WTC11 (cell line): ENCODE data around the gene CGREF1. TPM values are rescaled to one million over a fixed set of nuclear protein-coding genes. Genes with fewer than 3 reads are reported as not detected.

Experiments
- ATAC-seq: fragments of 200-7000 bp; cut with Tn5 transposase; 2 replicates; pipeline ENCODE4 v1.10.0; 2021; ENCODE audit warnings: mild to moderate bottlenecking, moderate library complexity
- CTCF ChIA-PET: fragments of 300-600 bp; sonication (Branson Sonifier 250); formaldehyde crosslinking; loops from one replicate; lab custom pipeline; 2021; ENCODE audit warnings: antibody characterized with exemption; lab: Charles Lee
- POLR2A ChIA-PET: fragments of 350-600 bp; sonication (Branson Sonifier 250); formaldehyde crosslinking; loops from one replicate; lab custom pipeline; 2021; ENCODE audit warnings: antibody characterized with exemption; lab: Charles Lee
- DNase-seq: peaks from one replicate; pipeline ENCODE4 v3.0.0; 2021; ENCODE audit warnings: low spot score
- H3K27ac Mint-ChIP-seq: 2 replicates; pipeline ENCODE4 v1.8.0; 2021; ENCODE audit warnings: mixed read lengths
- H3K27me3 Mint-ChIP-seq: 2 replicates; pipeline ENCODE4 v1.8.0; 2021; ENCODE audit warnings: low read depth, mild to moderate bottlenecking, moderate library complexity, mixed read lengths
- H3K36me3 Mint-ChIP-seq: 2 replicates; pipeline ENCODE4 v1.8.0; 2021; ENCODE audit warnings: mixed read lengths
- H3K4me1 Mint-ChIP-seq: 2 replicates; pipeline ENCODE4 v1.8.0; 2022; ENCODE audit warnings: mixed read lengths
- H3K4me3 Mint-ChIP-seq: 2 replicates; pipeline ENCODE4 v1.8.0; 2021; ENCODE audit warnings: mild to moderate bottlenecking, moderate library complexity, mixed read lengths
- H3K9me3 Mint-ChIP-seq: 2 replicates; pipeline ENCODE4 v1.8.0; 2021; ENCODE audit warnings: mixed read lengths
- ATF3 ChIP-seq: sonication (generic); formaldehyde crosslinking; conservative IDR thresholded peaks from 2 replicates; pipeline ENCODE4 v1.8.1; 2022; ENCODE audit warnings: mild to moderate bottlenecking, missing genetic modification reagents
- CREB1 ChIP-seq: sonication (generic); formaldehyde crosslinking; IDR thresholded peaks from 2 replicates; pipeline ENCODE4 v1.8.0; 2023; ENCODE audit warnings: mild to moderate bottlenecking, missing genetic modification reagents
- E2F1 ChIP-seq: sonication (generic); formaldehyde crosslinking; IDR thresholded peaks from 2 replicates; pipeline ENCODE4 v1.8.0; 2022; ENCODE audit warnings: mild to moderate bottlenecking, missing genetic modification reagents
- ESRRA ChIP-seq: sonication (generic); formaldehyde crosslinking; IDR thresholded peaks from 2 replicates; pipeline ENCODE4 v1.8.1; 2022; ENCODE audit warnings: mild to moderate bottlenecking, missing genetic modification reagents, borderline replicate concordance
- GABPB1 ChIP-seq: sonication (generic); formaldehyde crosslinking; IDR thresholded peaks from 2 replicates; pipeline ENCODE4 v1.8.1; 2023; ENCODE audit warnings: mild to moderate bottlenecking, missing genetic modification reagents
- JAZF1 ChIP-seq: fragments of 250-450 bp; sonication (Bioruptor Pico); IDR thresholded peaks from 2 replicates; pipeline ENCODE4 v1.9.0; 2021; ENCODE audit warnings: moderate library complexity, mild to moderate bottlenecking, inconsistent platforms
- JUN ChIP-seq: sonication (generic); formaldehyde crosslinking; IDR thresholded peaks from 2 replicates; pipeline ENCODE4 v1.8.0; 2023; ENCODE audit warnings: mild to moderate bottlenecking, missing genetic modification reagents
- KAT7 ChIP-seq: sonication (generic); formaldehyde crosslinking; IDR thresholded peaks from 2 replicates; pipeline ENCODE4 v1.8.1; 2023; ENCODE audit warnings: missing genetic modification reagents, mild to moderate bottlenecking, borderline replicate concordance
- MLX ChIP-seq: sonication (generic); formaldehyde crosslinking; IDR thresholded peaks from 2 replicates; pipeline ENCODE4 v1.8.1; 2023; ENCODE audit warnings: mild to moderate bottlenecking, missing genetic modification reagents, moderate library complexity
- ZBTB21 ChIP-seq: sonication (generic); formaldehyde crosslinking; IDR thresholded peaks from 2 replicates; pipeline ENCODE4 v1.8.1; 2023; ENCODE audit warnings: mild to moderate bottlenecking, missing genetic modification reagents, borderline replicate concordance
- ZMAT4 ChIP-seq: fragments of 250-450 bp; sonication (Bioruptor Pico); IDR thresholded peaks from 2 replicates; pipeline ENCODE4 v1.9.0; 2021; ENCODE audit warnings: mild to moderate bottlenecking
- ZNF232 ChIP-seq: sonication (generic); formaldehyde crosslinking; IDR thresholded peaks from 2 replicates; pipeline ENCODE4 v1.8.0; 2022; ENCODE audit warnings: mild to moderate bottlenecking, missing genetic modification reagents
- ZNF263 ChIP-seq: sonication (generic); formaldehyde crosslinking; IDR thresholded peaks from 2 replicates; pipeline ENCODE4 v1.8.1; 2022; ENCODE audit warnings: low read depth, mild to moderate bottlenecking, moderate library complexity, missing genetic modification reagents
- ZNF396 ChIP-seq: fragments of 250-450 bp; sonication (Bioruptor Pico); IDR thresholded peaks from 2 replicates; pipeline ENCODE4 v1.8.0; 2021; ENCODE audit warnings: mild to moderate bottlenecking, moderate library complexity, borderline replicate concordance
- ZNF416 ChIP-seq: fragments of 250-450 bp; sonication (Bioruptor Pico); IDR thresholded peaks from 2 replicates; pipeline ENCODE4 v1.9.0; 2021; ENCODE audit warnings: mild to moderate bottlenecking, inconsistent platforms
- ZNF532 ChIP-seq: fragments of 250-450 bp; sonication (Bioruptor Pico); IDR thresholded peaks from 2 replicates; pipeline ENCODE4 v1.9.0; 2021; ENCODE audit warnings: mild to moderate bottlenecking, borderline replicate concordance
- ZNF671 ChIP-seq: fragments of 250-450 bp; sonication (Bioruptor Pico); IDR thresholded peaks from 2 replicates; pipeline ENCODE4 v1.8.0; 2021; ENCODE audit warnings: mild to moderate bottlenecking
- total RNA-seq: library from RNA; stranded (reverse); gene quantifications from 3 replicates; pipeline ENCODE4 v1.2.3, GENCODE V29; 2021

Gene CGREF1
- total RNA-seq, 1 experiment from 2014 or later = 3.5 TPM

GRCh38 chr2:27164960-27165763 is 46.2 kb upstream of the CGREF1 start (continued):
- TF ChIP-seq JAZF1 (CRISPR knock-in tag) (no peak), KAT7 (CRISPR knock-in tag) (no peak)

- POLR2A ChIA-PET = no interaction called here
- H3K9me3 Mint-ChIP-seq = peaks cover 11% of the 10 kb centered on the region
- DNase-seq (no peak), ATAC-seq (no peak)
- no peak for TF ChIP-seq ZNF396 (CRISPR knock-in tag)
- TF ChIP-seq ZNF263 (CRISPR knock-in tag) = no peak
- TF ChIP-seq KAT7 (CRISPR knock-in tag) = no peak
- TF ChIP-seq ZNF532 (CRISPR knock-in tag) = no peak
- no peak for TF ChIP-seq ATF3 (CRISPR knock-in tag)
- TF ChIP-seq ZMAT4 = no peak
- no peak for TF ChIP-seq ZNF232 (CRISPR knock-in tag)
- no peak for TF ChIP-seq ZBTB21 (CRISPR knock-in tag)
- no peak for TF ChIP-seq ZNF671 (CRISPR knock-in tag)
- no peak for TF ChIP-seq E2F1 (CRISPR knock-in tag)
- TF ChIP-seq GABPB1 (CRISPR knock-in tag) = no peak
- no peak for TF ChIP-seq ZNF416 (CRISPR knock-in tag)
- TF ChIP-seq JUN (CRISPR knock-in tag) = no peak
- no peak for TF ChIP-seq ESRRA (CRISPR knock-in tag)
- no peak for TF ChIP-seq MLX (CRISPR knock-in tag)
- no peak for TF ChIP-seq CREB1 (CRISPR knock-in tag)
- CTCF ChIA-PET = interaction anchor here (0.7 to 1.2 kb wide), 2 partner anchors 11 to 12 kb away, joined by 3 read pairs; no protein-coding TSS in a partner anchor
- H3K36me3 Mint-ChIP-seq = peaks cover 9% of the 10 kb centered on the region; the same call in 1 of the 2 replicates
- no peaks in the 10 kb centered on the region for H3K27me3 Mint-ChIP-seq
- no peak overlapping the region for H3K27ac Mint-ChIP-seq
- H3K4me3 Mint-ChIP-seq = no peak overlapping the region
- H3K4me1 Mint-ChIP-seq = peaks cover 24% of the 10 kb centered on the region
Observed at GRCh38 chr2:27162151-27163121, 43.5 kb upstream of the CGREF1 start.
